Measurements from ENCODE around the gene TM2D3. TPM values are rescaled to one million over a fixed set of nuclear protein-coding genes. Genes with fewer than 3 reads are reported as not detected.

The TM2D3 gene, protein sequence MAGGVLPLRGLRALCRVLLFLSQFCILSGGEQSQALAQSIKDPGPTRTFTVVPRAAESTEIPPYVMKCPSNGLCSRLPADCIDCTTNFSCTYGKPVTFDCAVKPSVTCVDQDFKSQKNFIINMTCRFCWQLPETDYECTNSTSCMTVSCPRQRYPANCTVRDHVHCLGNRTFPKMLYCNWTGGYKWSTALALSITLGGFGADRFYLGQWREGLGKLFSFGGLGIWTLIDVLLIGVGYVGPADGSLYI
- total RNA-seq (2021) (18.8 and 21.7 TPM in 2 replicates), Bru-seq, nascent RNA (percentile 78 among the genes with signal in this experiment), BruChase-seq, experiment 1, labeled RNA remaining after a 2-hour chase (percentile 75 among the genes with signal in this experiment), BruChase-seq, experiment 2, labeled RNA remaining after a 6-hour chase (percentile 71 among the genes with signal in this experiment)
- long read RNA-seq, transcript TM2D3-202 (5 exons, 1,329 nt): major isoform, 17 of 29 reads
- long read RNA-seq, transcript TM2D3-201 (6 exons, 1,381 nt): minor isoform, 10 of 29 reads
- long read RNA-seq, partial matches to known transcripts: 0 of 29 reads
- long read RNA-seq, other reads (novel, unspliced or antisense): 1 of 29 reads

DNA sequence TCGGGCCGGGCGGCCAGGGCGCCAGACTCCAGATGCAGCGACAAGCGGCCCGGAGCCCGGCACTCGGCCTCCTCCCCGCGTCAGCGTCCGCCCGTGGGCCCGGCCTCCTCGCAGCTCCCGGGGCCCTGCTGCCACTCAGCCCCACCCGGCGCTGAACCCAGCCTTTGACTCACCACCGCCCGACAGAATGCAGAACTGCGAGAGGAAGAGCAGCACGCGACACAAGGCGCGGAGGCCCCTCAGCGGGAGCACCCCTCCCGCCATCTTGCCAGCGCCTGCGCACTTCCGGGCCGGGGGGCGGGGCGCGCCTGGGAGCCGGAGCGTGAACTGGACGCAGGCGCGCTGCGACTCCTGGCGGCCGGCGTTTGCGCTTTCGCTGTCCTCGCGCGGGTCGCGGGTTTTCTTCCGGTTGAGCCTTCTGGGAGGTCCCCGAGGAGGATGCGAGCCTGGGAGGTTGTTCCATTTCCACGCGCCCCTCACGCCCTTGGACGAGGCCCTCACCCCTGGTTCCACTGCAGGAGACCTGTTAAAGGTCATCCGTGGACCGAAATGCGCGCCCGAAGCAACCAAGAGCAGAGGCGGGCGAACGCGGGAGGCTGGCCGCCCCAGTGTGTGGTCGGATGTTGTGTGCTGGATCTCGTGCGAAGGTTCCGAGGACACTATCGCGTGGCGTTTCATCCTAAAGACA lies at the start of gene TM2D3:
TSS of gene TM2D3 (minus strand) at position 284 of the 688 bp plus-strand sequence. CDS start at position 264, 20 bp downstream.
- Histone ChIP-seq H3K4me2 (peak within 1 kb of the TSS; percentile 94), H3K27ac (peak within 1 kb of the TSS; percentile 76), H3K4me1 (replicated peaks; ENCODE audit: insufficient read depth) (peaks cover 23% of the 10 kb centered on the region), H3K36me3 (ENCODE audit: low read depth) (peaks cover 7% of the 10 kb centered on the region; the same call in 1 of the 2 replicates), H3K27me3 (ENCODE audit: insufficient read depth, low read depth) (no peaks in the 10 kb centered on the region), H3K4me3 (peak within 1 kb of the TSS; percentile 94), H3F3A (ENCODE audit: insufficient read depth, low read depth) (peaks cover 22% of the 10 kb centered on the region; the same call in 1 of the 2 replicates), H3K9me2 (ENCODE audit: insufficient read depth) (no peaks in the 10 kb centered on the region), H2AFZ (peak within 1 kb of the TSS; percentile 98), H4K20me1 (ENCODE audit: insufficient read depth) (peaks cover 16% of the 10 kb centered on the region; the same call in 1 of the 2 replicates), H3K79me2 (ENCODE audit: low read depth) (peaks cover 50% of the 10 kb centered on the region), H3K9me3 (ENCODE audit: insufficient read depth, low read depth) (no peaks in the 10 kb centered on the region)
- ChIA-PET POLR2A (ENCODE audit: unreplicated experiment) (no interaction called here), CTCF (no interaction called here)
- intact Hi-C loops (cut with micrococcal nuclease; ENCODE audit: unreplicated experiment): loop anchor here (2.0 to 5.0 kb wide), 2 partner anchors 70 to 357 kb away; partner anchors contain the start of genes SNRPA1 and TARS3
- BruUV-seq (replicated peaks): no TSS peak
- DNase-seq: peak; percentile 77 to 92
- TF ChIP-seq EZH2 (IDR thresholded peaks at IDR 0.05; ENCODE audit: low read depth): no peak
- TF ChIP-seq, protein P1, sequence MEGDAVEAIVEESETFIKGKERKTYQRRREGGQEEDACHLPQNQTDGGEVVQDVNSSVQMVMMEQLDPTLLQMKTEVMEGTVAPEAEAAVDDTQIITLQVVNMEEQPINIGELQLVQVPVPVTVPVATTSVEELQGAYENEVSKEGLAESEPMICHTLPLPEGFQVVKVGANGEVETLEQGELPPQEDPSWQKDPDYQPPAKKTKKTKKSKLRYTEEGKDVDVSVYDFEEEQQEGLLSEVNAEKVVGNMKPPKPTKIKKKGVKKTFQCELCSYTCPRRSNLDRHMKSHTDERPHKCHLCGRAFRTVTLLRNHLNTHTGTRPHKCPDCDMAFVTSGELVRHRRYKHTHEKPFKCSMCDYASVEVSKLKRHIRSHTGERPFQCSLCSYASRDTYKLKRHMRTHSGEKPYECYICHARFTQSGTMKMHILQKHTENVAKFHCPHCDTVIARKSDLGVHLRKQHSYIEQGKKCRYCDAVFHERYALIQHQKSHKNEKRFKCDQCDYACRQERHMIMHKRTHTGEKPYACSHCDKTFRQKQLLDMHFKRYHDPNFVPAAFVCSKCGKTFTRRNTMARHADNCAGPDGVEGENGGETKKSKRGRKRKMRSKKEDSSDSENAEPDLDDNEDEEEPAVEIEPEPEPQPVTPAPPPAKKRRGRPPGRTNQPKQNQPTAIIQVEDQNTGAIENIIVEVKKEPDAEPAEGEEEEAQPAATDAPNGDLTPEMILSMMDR (conservative IDR thresholded peaks at IDR 0.05): peak; percentile 76

DNA sequence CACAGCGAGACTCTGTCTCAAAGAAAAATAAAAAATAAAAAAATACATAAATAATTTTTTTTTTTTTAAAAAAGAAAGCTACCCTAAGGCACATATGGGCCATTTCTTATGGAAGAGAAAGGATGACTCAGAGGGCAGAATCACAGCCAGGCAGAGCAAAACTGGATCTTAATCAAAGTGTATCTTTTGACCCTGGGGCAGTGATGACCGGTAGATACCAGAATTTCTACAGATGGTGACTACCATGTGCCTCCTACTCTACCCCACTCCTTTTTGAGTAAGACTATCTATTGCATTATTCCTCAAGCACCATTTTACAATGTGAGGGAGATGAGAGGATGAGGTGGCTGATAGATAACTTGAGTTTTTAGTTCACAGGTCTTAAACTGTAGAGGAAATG lies 46.1 kb upstream of the TM2D3 start:
- H3K4me1 ChIP-seq (replicated peaks; ENCODE audit: insufficient read depth): no peaks in the 10 kb centered on the region
- H3K9me2 ChIP-seq (ENCODE audit: insufficient read depth): no peaks in the 10 kb centered on the region
- H3K27me3 ChIP-seq (ENCODE audit: insufficient read depth, low read depth): no peaks in the 10 kb centered on the region
- DNase-seq: no peak
- POLR2A ChIA-PET (ENCODE audit: unreplicated experiment): no interaction called here
- TF ChIP-seq, protein P1 (conservative IDR thresholded peaks at IDR 0.05): no peak
- TF ChIP-seq EZH2 (IDR thresholded peaks at IDR 0.05; ENCODE audit: low read depth): no peak
- H2AFZ ChIP-seq: no peak overlapping the region
- H3K9me3 ChIP-seq (ENCODE audit: insufficient read depth, low read depth): no peaks in the 10 kb centered on the region
- no peaks in the 10 kb centered on the region for H3K79me2 ChIP-seq (ENCODE audit: low read depth)
- H3K27ac ChIP-seq: no peak overlapping the region
- intact Hi-C loops (cut with micrococcal nuclease; ENCODE audit: unreplicated experiment): no loop called here
- H4K20me1 ChIP-seq (ENCODE audit: insufficient read depth): no peaks in the 10 kb centered on the region
- H3F3A ChIP-seq (ENCODE audit: insufficient read depth, low read depth): no peaks in the 10 kb centered on the region
- CTCF ChIA-PET: no interaction called here
- no peaks in the 10 kb centered on the region for H3K36me3 ChIP-seq (ENCODE audit: low read depth)
- no peak overlapping the region for H3K4me2 ChIP-seq
- BruUV-seq (replicated peaks): no TSS peak
- no peak overlapping the region for H3K4me3 ChIP-seq

DNA sequence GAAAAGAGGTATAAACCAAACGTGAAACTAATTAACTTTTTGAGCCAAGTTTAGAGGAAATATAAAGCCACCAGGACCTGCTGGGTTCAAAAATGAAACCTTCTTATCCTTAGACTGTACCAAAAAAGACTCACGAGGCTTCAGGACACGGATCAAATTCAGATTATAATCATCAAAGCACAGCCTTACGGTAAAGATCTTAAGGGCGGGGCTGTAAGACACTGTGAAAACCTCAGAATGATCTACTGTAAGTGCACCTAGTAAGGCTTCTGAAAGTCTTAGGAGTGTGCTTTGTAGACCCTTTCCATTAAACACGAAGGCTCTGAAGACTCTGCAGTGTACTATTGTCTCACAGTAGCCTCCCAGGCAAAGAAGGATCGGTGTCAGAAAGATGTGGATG lies 45.3 kb upstream of the TM2D3 start:
- Histone ChIP-seq H2AFZ (no peak overlapping the region), H3K79me2 (ENCODE audit: low read depth) (no peaks in the 10 kb centered on the region), H3K4me3 (no peak overlapping the region), H3K9me2 (ENCODE audit: insufficient read depth) (no peaks in the 10 kb centered on the region), H3K27ac (no peak overlapping the region), H4K20me1 (ENCODE audit: insufficient read depth) (no peaks in the 10 kb centered on the region), H3K9me3 (ENCODE audit: insufficient read depth, low read depth) (no peaks in the 10 kb centered on the region), H3F3A (ENCODE audit: insufficient read depth, low read depth) (no peaks in the 10 kb centered on the region), H3K4me1 (replicated peaks; ENCODE audit: insufficient read depth) (no peaks in the 10 kb centered on the region), H3K27me3 (ENCODE audit: insufficient read depth, low read depth) (no peaks in the 10 kb centered on the region), H3K4me2 (no peak overlapping the region), H3K36me3 (ENCODE audit: low read depth) (no peaks in the 10 kb centered on the region)
- intact Hi-C loops (cut with micrococcal nuclease; ENCODE audit: unreplicated experiment): no loop called here
- ChIA-PET CTCF (no interaction called here), POLR2A (ENCODE audit: unreplicated experiment) (no interaction called here)
- no TSS peak for BruUV-seq (replicated peaks)
- TF ChIP-seq, protein P1 (conservative IDR thresholded peaks at IDR 0.05): no peak
- TF ChIP-seq EZH2 (IDR thresholded peaks at IDR 0.05; ENCODE audit: low read depth): no peak
- no peak for DNase-seq
